DMS79 (cell line): ENCODE data around the gene LYL1.
"Not testable (repeated sequence)": the region's sequence is repeated elsewhere in the genome, so short reads cannot be mapped to it uniquely, and the experiment has no call there.

Experiments used
- DNase-seq: peaks from one replicate; lab custom pipeline; 2025; lab: John Stamatoyannopoulos, UW

LYL1 gene

GRCh38 chr19:13102666-13103580 is at the start of gene LYL1:
LYL1 (minus strand) TSS chr19:13102858; CDS start chr19:13101171, 1,687 bp downstream.
- no peak for DNase-seq

- peak; percentile 91 for DNase-seq
These were observed 49.1 kb upstream of the LYL1 start for GRCh38 chr19:13151605-13152355.

DNA sequence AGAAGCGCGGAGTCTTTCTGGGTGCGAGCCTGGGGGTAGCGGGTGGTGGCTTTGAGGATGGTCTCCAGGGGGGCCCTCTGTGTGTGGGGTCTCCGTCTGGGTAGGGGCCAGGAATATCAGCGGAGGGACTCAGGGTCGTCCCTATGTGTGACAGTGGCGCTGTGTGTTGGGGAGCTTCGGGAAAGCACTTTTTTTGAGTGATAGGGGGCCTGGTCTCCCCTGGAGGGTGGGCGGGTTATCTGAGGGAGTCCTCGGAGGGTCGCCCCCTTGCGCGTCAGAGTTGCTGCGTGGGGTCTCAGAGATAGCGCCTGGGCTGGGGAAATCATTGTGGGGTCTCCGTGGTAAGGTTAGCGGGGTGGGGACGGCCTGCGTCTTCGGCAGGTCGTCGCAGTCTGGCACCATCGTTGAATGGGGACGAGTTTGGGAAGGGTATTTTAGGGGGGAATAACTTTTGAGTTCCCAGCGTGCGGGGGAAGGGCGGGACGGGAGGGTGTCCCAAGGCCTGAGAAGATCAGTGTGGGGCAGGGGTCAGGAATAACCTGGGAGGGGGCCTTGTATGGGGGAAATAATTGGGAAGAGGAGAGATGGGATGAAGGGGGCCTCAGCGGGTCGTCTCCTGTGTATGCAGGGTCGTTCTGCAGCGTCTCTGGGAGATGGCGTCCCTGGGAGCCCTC is 48.4 kb upstream of the LYL1 start:
- DNase-seq = no peak

GRCh38 chr19:13150187-13150930 is 47.7 kb upstream of the LYL1 start, which contains the start of the genes IER2 and STX10:
IER2 (plus strand) TSS chr19:13150411; CDS start chr19:13153187, 2,776 bp downstream.
STX10 (minus strand) TSS chr19:13150375; CDS start chr19:13150173, 202 bp downstream.
- peak; percentile 82 for DNase-seq

DNA sequence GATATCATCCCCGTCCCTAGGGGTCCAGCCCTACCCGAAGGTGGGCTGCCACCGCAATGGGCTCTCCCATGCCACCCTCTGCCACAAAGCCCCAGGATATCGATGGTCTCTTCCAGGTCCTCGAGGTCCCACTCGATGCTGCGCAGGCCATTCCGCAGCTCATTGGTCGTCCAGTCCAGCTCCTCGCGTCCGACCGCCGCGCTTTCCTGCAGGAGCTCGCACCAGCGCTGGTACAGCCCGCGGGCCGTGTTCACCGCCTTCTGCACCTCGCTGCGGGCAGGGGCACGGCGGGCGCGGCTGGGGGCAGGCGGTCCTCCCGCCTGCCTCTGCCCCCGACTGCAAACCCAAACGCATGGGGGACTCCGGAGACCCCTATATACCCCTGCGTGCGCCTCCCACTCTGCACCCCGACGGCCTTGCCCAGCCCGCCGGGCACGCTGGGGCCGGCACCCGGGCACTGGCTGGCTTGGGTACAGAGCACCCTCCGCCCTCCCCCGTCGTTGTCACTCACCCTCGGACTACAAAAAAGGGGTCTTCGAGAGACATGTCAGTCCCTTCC is 47.0 kb upstream of the LYL1 start:
- DNase-seq = peak; percentile 44

- not testable (repeated sequence) for DNase-seq
These were observed 46.5 kb upstream of the LYL1 start for GRCh38 chr19:13149173-13149627.

DNA sequence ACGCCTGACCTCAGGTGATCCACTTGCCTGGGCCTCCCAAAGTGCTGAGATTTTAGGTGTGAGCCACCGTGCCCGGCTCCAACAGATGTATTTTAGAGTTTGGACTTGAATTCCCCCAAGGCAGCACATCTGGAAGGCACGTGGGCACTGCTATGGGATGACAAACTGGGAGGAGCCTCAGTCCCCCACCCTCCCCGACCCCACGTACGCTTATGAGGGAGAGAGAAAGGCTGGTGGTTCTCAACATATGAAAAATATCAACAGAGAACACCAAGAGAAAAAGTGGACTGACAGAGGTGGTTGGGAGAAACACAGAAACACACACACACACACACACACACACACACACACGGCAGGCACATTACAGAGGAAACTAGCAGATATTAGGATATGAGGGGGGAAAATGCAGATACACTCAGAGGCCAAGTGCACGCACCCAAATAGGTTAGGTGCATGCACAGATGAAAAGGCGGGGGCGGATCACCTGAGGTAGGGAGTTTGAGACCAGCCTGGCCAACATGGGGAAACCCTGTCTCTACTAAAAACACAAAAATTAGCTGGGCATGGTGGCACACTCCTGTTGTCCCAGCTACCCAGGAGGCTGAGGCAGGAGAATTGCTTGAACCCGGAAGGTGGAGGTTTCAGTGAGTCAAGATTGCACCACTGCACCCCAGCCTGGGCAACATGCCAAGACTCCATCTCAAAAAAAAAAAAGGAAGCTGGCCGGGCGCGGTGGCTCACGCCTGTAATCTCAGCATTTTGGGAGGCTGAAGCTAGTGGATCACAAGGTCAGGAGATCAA is 44.3 kb upstream of the LYL1 start:
- DNase-seq = no peak

DNA sequence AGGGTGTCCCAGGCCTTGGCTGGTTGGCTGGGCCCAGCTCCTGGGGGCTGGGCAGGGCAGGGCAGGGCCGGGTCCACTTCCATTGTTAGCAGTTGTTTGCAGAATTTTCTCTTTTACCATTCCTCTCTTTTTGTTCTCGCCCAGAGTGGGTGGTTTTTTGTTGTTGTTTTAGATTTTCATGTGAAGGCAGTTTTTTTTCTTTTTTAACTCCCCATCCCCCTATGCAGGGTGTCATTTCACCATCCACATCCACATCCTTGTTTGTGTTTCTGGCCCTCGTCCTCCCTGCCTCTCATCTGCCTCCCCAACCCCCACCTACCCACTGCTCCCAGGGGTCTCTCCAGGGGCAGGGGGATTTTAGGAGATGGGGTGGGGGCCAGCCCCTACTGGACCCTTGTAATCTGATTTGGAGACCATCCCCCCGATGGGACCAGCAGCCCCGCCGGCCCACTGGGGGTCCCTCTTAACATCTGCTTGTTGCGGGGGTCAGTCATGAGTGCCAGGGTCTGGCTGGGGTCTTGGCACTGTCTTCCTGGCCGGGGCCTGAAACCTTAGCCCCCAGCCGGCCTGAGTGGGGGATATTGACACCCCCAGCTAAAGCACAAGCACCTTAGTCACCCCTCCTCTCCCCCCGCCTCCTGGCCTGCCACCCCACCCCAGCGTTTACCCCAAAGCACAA is 37.1 kb upstream of the LYL1 start:
- no peak for DNase-seq

DNA sequence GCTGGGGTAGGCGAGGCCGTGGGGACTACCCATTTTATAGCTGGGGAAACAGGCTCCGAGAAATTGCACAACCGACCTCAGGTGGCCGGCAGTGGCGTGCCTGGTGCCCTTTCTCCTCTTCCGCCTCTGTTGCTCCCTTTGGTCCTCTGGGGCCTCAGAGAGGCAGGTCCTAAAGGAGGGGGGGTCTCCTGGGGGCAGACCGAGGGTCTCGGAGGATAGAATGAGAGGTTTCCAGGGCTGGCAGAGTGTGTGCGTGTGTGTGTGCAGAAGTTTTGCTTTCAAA is 36.2 kb upstream of the LYL1 start:
- DNase-seq = no peak

GRCh38 chr19:13138171-13138915 is 35.7 kb upstream of the LYL1 start:
- no peak for DNase-seq

- DNase-seq = no peak
These were observed 34.7 kb upstream of the LYL1 start for GRCh38 chr19:13137290-13137794.

- DNase-seq = no peak
These were observed 32.7 kb upstream of the LYL1 start for GRCh38 chr19:13135068-13136062.

- DNase-seq = no peak
These were observed 32.0 kb upstream of the LYL1 start for GRCh38 chr19:13134626-13135025.

GRCh38 chr19:13133241-13133870 is 30.7 kb upstream of the LYL1 start:
- no peak for DNase-seq

- no peak for DNase-seq
These were observed 30.0 kb upstream of the LYL1 start for GRCh38 chr19:13132471-13133180.

- DNase-seq = no peak
These were observed 28.3 kb upstream of the LYL1 start for GRCh38 chr19:13130886-13131490.
